K562 (cell line): ENCODE results near the gene PACSIN2. TPM values are rescaled to one million over a fixed set of nuclear protein-coding genes. Genes with fewer than 3 reads are reported as not detected.
A peak's percentile ranks its signal among the peaks of the same experiment; 100 is the strongest.

Experiments used
- ATAC-seq: fragments of 200-7000 bp; cut with Tn5 transposase; 3 replicates; pipeline ENCODE4 v1.9.1; 2020; ENCODE audit warnings: moderate library complexity
- BruUV-seq: library from RNA; stranded (reverse); fragments of 400-500 nt; replicated peaks from 2 replicates; lab custom pipeline; 2021; lab: Mats Ljungman, UMichigan
- CTCF ChIA-PET: fragments of 300-600 bp; formaldehyde crosslinking; extraction: SDS; loops from one replicate; lab custom pipeline; 2021; ENCODE audit warnings: low intra/inter-chr PET ratio; lab: Yijun Ruan, JAX
- POLR2A ChIA-PET: fragments of 300-600, 350-650 bp; sonication (Branson Sonifier 250); formaldehyde crosslinking; extraction: SDS; loops from one replicate; lab custom pipeline; 2021; ENCODE audit warnings: antibody characterized with exemption, inconsistent platforms; lab: Yijun Ruan, JAX
- DNase-seq, 4 experiments: peaks; one replicate each; pipeline versions ENCODE4 v3.0.0 to v3.0.0-alpha.2; 2011 to 2018; ENCODE audit warnings: low spot score in 3 of 4, mixed read lengths in 3 of 4; ENCODE audit errors: extremely low read depth in 1 of 4
- FAIRE-seq: peaks from 2 replicates; lab custom pipeline; 2011; peaks lifted over from hg19 to GRCh38; lab: Jason Lieb, UNC
- H2AFZ ChIP-seq: 2 replicates; pipeline ENCODE4 v1.6.0; 2011; ENCODE audit warnings: low read depth, low read length, control low read depth, inconsistent platforms
- H3K27ac ChIP-seq: fragments of 200-600 bp; 3 replicates; pipeline ENCODE4 v1.8.0; 2011; ENCODE audit warnings: low read depth, mild to moderate bottlenecking, control low read depth, inconsistent platforms, low read length, moderate library complexity, mixed read lengths; ENCODE audit errors: extremely low read depth
- H3K27me3 ChIP-seq, 2 experiments: fragments of 300-600 bp in 1 of 2; 2 replicates in 1 of 2; 3 replicates in 1 of 2; pipeline versions ENCODE4 v1.6.0 to v1.8.0; 2011; ENCODE audit warnings: inconsistent platforms in 2 of 2, low read length in 2 of 2, mild to moderate bottlenecking in 1 of 2, mixed read lengths in 1 of 2, moderate library complexity in 1 of 2; ENCODE audit not compliant: control insufficient read depth in 2 of 2, insufficient read depth in 2 of 2
- H3K36me3 ChIP-seq: fragments of 300-600 bp; 3 replicates; pipeline ENCODE4 v1.8.0; 2011; ENCODE audit warnings: mild to moderate bottlenecking, low read length, inconsistent platforms; ENCODE audit not compliant: control insufficient read depth, insufficient read depth
- H3K4me1 ChIP-seq, 2 experiments: fragments of 200-600 bp in 1 of 2; replicated peaks in 1 of 2; 2 replicates in 1 of 2; 3 replicates in 1 of 2; pipeline versions ENCODE4 v1.5.1 to v1.8.0; 2011; ENCODE audit warnings: inconsistent platforms in 2 of 2, low read length in 2 of 2, mild to moderate bottlenecking in 1 of 2, mixed read lengths in 1 of 2, moderate library complexity in 1 of 2; ENCODE audit not compliant: control insufficient read depth in 2 of 2, insufficient read depth in 2 of 2
- H3K4me2 ChIP-seq: 2 replicates; pipeline ENCODE4 v1.6.1; 2011; ENCODE audit warnings: low read length, control low read depth, inconsistent platforms, mixed read lengths; ENCODE audit not compliant: insufficient read depth
- H3K4me3 ChIP-seq: fragments of 200-600 bp; sonication (generic), shearing (Covaris generic); 2 replicates; pipeline ENCODE4 v1.5.1; 2016; ENCODE audit warnings: control low read depth, inconsistent platforms
- H3K79me2 ChIP-seq: fragments of 200-600 bp; 3 replicates; pipeline ENCODE4 v1.8.0; 2011; ENCODE audit warnings: low read length, inconsistent platforms; ENCODE audit not compliant: control insufficient read depth, insufficient read depth
- H3K9ac ChIP-seq, 2 experiments: 2 replicates each; pipeline versions ENCODE4 v1.6.0 to v1.6.1; 2011; ENCODE audit warnings: low read depth in 2 of 2, low read length in 2 of 2, control low read depth in 1 of 2, inconsistent platforms in 1 of 2, mild to moderate bottlenecking in 1 of 2, mixed read lengths in 1 of 2; ENCODE audit not compliant: insufficient read depth in 1 of 2
- H3K9me1 ChIP-seq: one replicate; pipeline ENCODE4 v1.6.0; 2011; ENCODE audit warnings: inconsistent platforms, mild to moderate bottlenecking, low read length, moderate library complexity; ENCODE audit not compliant: control insufficient read depth, insufficient read depth
- H3K9me3 ChIP-seq: replicated peaks from 2 replicates; pipeline ENCODE4 v1.5.1; 2011; ENCODE audit warnings: low read depth, low read length, inconsistent platforms; ENCODE audit not compliant: control insufficient read depth, insufficient read depth
- H4K20me1 ChIP-seq: replicated peaks from 2 replicates; pipeline ENCODE4 v1.6.1; 2011; ENCODE audit warnings: low read length, inconsistent platforms, mixed read lengths; ENCODE audit not compliant: control insufficient read depth, insufficient read depth
- E2F3 ChIP-seq: fragments of 250-450 bp; sonication (Bioruptor Pico); IDR thresholded peaks from 2 replicates; pipeline ENCODE4 v1.4.0; 2020; ENCODE audit warnings: mild to moderate bottlenecking
- ETS2 ChIP-seq: IDR thresholded peaks from 2 replicates; pipeline ENCODE4 v1.6.1; 2016; ENCODE audit warnings: borderline replicate concordance, missing genetic modification characterization, mild to moderate bottlenecking, moderate library complexity, missing compliant biosample characterization; ENCODE audit not compliant: poor library complexity, severe bottlenecking
- GTF2B ChIP-seq: IDR thresholded peaks from 2 replicates; pipeline ENCODE4 v1.6.1; 2011; ENCODE audit not compliant: insufficient read length; ENCODE audit errors: extremely low read depth
- HOXB6 ChIP-seq: fragments of 250-450 bp; sonication (Bioruptor Pico); IDR thresholded peaks from 2 replicates; pipeline ENCODE4 v1.5.1; 2022; ENCODE audit warnings: mild to moderate bottlenecking, borderline replicate concordance
- NCOR1 ChIP-seq: fragments of 450-650 bp; IDR thresholded peaks from 2 replicates; pipeline ENCODE4 v1.6.1; 2016; ENCODE audit warnings: mild to moderate bottlenecking, moderate library complexity
- NFRKB ChIP-seq: fragments of 450-650 bp; IDR thresholded peaks from 2 replicates; pipeline ENCODE4 v1.6.1; 2016; ENCODE audit warnings: low read depth
- NONO ChIP-seq, 2 experiments: fragments of 200-400 bp in 1 of 2; fragments of 450-650 bp in 1 of 2; formaldehyde crosslinking in 1 of 2; IDR thresholded peaks; 2 replicates each; pipeline ENCODE4 v1.6.1; 2017; ENCODE audit warnings: low read depth in 2 of 2, mild to moderate bottlenecking in 2 of 2, moderate library complexity in 2 of 2, low read length in 1 of 2
- ZNF766 ChIP-seq: fragments of 200-800 bp; sonication (Bioruptor generic); conservative IDR thresholded peaks from 2 replicates; pipeline ENCODE4 v1.6.1; 2016; ENCODE audit warnings: missing genetic modification characterization, missing compliant biosample characterization
- WGBS: fragments of 100-300 bp; shearing (Covaris generic); methylation state at CpG from one replicate; pipeline ENCODE4 v1.1.6; 2016; ENCODE audit warnings: low coverage, mixed read lengths; ENCODE audit not compliant: insufficient coverage; ENCODE audit errors: missing lambda C conversion rate; 5-methylcytosine and 5-hydroxymethylcytosine counted together
- in situ Hi-C: fragments of 300-500 bp; cut with MboI; formaldehyde crosslinking; loops from 4 replicates; pipeline ENCODE4 v1.15.0; 2018; ENCODE audit warnings: inconsistent platforms, mixed read lengths
- intact Hi-C: fragments of 100-400 bp; cut with micrococcal nuclease; formaldehyde crosslinking; loops from 2 replicates; pipeline ENCODE4 v1.14.2; 2022
- polyA plus RNA-seq, 8 experiments: library from polyadenylated mRNA; depleted of rRNA in 4 of 8; stranded (reverse) in 5 of 8; unstranded in 3 of 8; fragments of >200 nt; fragmentation: Nextera tagmentation in 2 of 8; fragmentation: Illumina TruSeq in 1 of 8; extraction: Ambion mirVana in 2 of 8; extraction: Trizol in 1 of 8; gene quantifications; 2 replicates each; pipeline versions ENCODE4 v1.2.1 to v1.2.3, GENCODE V29; 2011 to 2014; ENCODE audit warnings: inconsistent platforms in 1 of 8, missing spikeins in 1 of 8
- total RNA-seq, 7 experiments: library from RNA; depleted of rRNA in 6 of 7; stranded (reverse); fragments of >200 nt in 6 of 7; fragmentation: Illumina TruSeq in 2 of 7; extraction: Trizol in 2 of 7; gene quantifications; 2 replicates each; pipeline versions ENCODE4 v1.2.1 to v1.2.3, GENCODE V29; 2011 to 2021; ENCODE audit warnings: low replicate concordance in 1 of 7

Gene PACSIN2
- total and polyA plus RNA-seq, 9 of the 15 experiments (the other 6 are each of a cell fraction or from before 2014, with no cell fraction given), result 0.45 to 45.1 (median 23.9) TPM

- Histone ChIP-seq H3K4me2 (no peak overlapping the region), H3K36me3 (no peaks in the 10 kb centered on the region)
Observed at GRCh38 chr22:42860968-42861367, 154.0 kb downstream of the PACSIN2 start.

GRCh38 chr22:42857845-42858481 lies 157.0 kb downstream of the PACSIN2 start:
- WGBS, result 93% methylated on average over 12 of the region's 14 CpGs
- TSS peak; percentile 79 for BruUV-seq

More at GRCh38 chr22:42860968-42861367, 154.0 kb downstream of the PACSIN2 start:
- no peaks in the 10 kb centered on the region for H3K9me1 ChIP-seq
- no peak for ATAC-seq
- no peak for FAIRE-seq
- no peak overlapping the region for H3K9ac ChIP-seq
- 47% methylated on average over 4 of the region's 4 CpGs for WGBS
- ChIA-PET CTCF (no interaction called here), POLR2A (interaction anchor here (0.7 kb wide), 1 partner anchor 16 kb away, joined by 4 read pairs; no protein-coding TSS in a partner anchor)
- intact Hi-C loops (no loop called here), in situ Hi-C loops (no loop called here)
- H4K20me1 ChIP-seq, result no peaks in the 10 kb centered on the region
- no peaks in the 10 kb centered on the region for H3K9me3 ChIP-seq
- no peak overlapping the region for H2AFZ ChIP-seq
- TF ChIP-seq NCOR1 (no peak), NFRKB (no peak), E2F3 (CRISPR knock-in tag) (no peak), GTF2B (no peak)
- H3K27me3 ChIP-seq, result no peaks in the 10 kb centered on the region
- peaks cover 6% of the 10 kb centered on the region for H3K79me2 ChIP-seq
- BruUV-seq, result no TSS peak
- no peak for DNase-seq
- H3K4me3 ChIP-seq, result no peak overlapping the region
- H3K27ac ChIP-seq, result no peak overlapping the region
- H3K4me1 ChIP-seq, result peaks cover 8 to 17% of the 10 kb centered on the region in 2 experiments; a peak in 4 of 5 replicates

More at GRCh38 chr22:42857845-42858481, 157.0 kb downstream of the PACSIN2 start:
- intact Hi-C loops (no loop called here), in situ Hi-C loops (no loop called here)
- Histone ChIP-seq H3K4me2 (no peak overlapping the region), H3K9me3 (no peaks in the 10 kb centered on the region), H3K27ac (no peak overlapping the region), H3K4me1 (peaks cover 8 to 17% of the 10 kb centered on the region in 2 experiments; a peak in 4 of 5 replicates), H4K20me1 (no peaks in the 10 kb centered on the region), H2AFZ (no peak overlapping the region), H3K36me3 (no peaks in the 10 kb centered on the region), H3K79me2 (peaks cover 24% of the 10 kb centered on the region), H3K4me3 (no peak overlapping the region), H3K27me3 (no peaks in the 10 kb centered on the region), H3K9ac (no peak overlapping the region; a peak in 1 of 4 replicates), H3K9me1 (no peaks in the 10 kb centered on the region)
- ChIA-PET CTCF (no interaction called here), POLR2A (interaction anchor here (0.6 to 1.5 kb wide), 2 partner anchors 10 to 422 kb away, joined by 5 to 6 read pairs; no protein-coding TSS in a partner anchor)
- no peak for FAIRE-seq
- TF ChIP-seq ZNF766 (CRISPR knock-in tag) (0 out of 2 replicates have a peak, but pooled peaks have one; percentile 21), NONO (IDR thresholded peaks at IDR 0.05; ENCODE audit: low read depth in 2 of 2, low read length in 1 of 2) (no peak), HOXB6 (CRISPR knock-in tag) (no peak), ETS2 (tag) (no peak)
- DNase-seq, result peak in 1 of 4 experiments; percentile 2
- no peak for ATAC-seq
